SK-N-SH treated with all-trans-retinoic acid at 6 μM for 48 hours (cell line): ENCODE measurements around the gene BOD1L1.

Experiments
- ATAC-seq: fragments of 200-7000 bp; cut with Tn5 transposase; 3 replicates; pipeline ENCODE4 v1.9.1; 2020; ENCODE audit warnings: mild to moderate bottlenecking, moderate library complexity
- ARNTL ChIP-seq: fragments of 450-650 bp; formaldehyde crosslinking; IDR thresholded peaks from 2 replicates; pipeline ENCODE4 v1.5.0; 2020; ENCODE audit warnings: low read depth, mild to moderate bottlenecking, moderate library complexity, borderline replicate concordance
- BACH2 ChIP-seq: fragments of 250-450 bp; sonication (Bioruptor Pico); IDR thresholded peaks from 2 replicates; pipeline ENCODE4 v1.9.0; 2021; ENCODE audit warnings: mild to moderate bottlenecking, borderline replicate concordance
- CSDC2 ChIP-seq: fragments of 250-450 bp; sonication (Bioruptor Pico); IDR thresholded peaks from 2 replicates; pipeline ENCODE4 v1.5.0; 2020; ENCODE audit warnings: mild to moderate bottlenecking, moderate library complexity
- ESRRG ChIP-seq: fragments of 250-450 bp; sonication (Bioruptor Pico); IDR thresholded peaks from 2 replicates; pipeline ENCODE4 v1.6.1; 2021; ENCODE audit warnings: mild to moderate bottlenecking
- GLIS3 ChIP-seq: fragments of 250-450 bp; sonication (Bioruptor Pico); IDR thresholded peaks from 2 replicates; pipeline ENCODE4 v1.5.0; 2020; ENCODE audit warnings: mild to moderate bottlenecking, moderate library complexity
- ISL1 ChIP-seq: fragments of 250-450 bp; sonication (Bioruptor Pico); IDR thresholded peaks from 2 replicates; pipeline ENCODE4 v2.1.2; 2022; ENCODE audit warnings: mild to moderate bottlenecking, moderate library complexity
- PPARA ChIP-seq: fragments of 250-450 bp; sonication (Bioruptor Pico); IDR thresholded peaks from 2 replicates; pipeline ENCODE4 v1.5.0; 2020; ENCODE audit warnings: mild to moderate bottlenecking, borderline replicate concordance
- RARB ChIP-seq: fragments of 250-450 bp; sonication (Bioruptor Pico); IDR thresholded peaks from 2 replicates; pipeline ENCODE4 v1.8.0; 2021; ENCODE audit warnings: mild to moderate bottlenecking, moderate library complexity
- SNAI2 ChIP-seq: fragments of 250-450 bp; sonication (Bioruptor Pico); IDR thresholded peaks from 2 replicates; pipeline ENCODE4 v1.5.0; 2020; ENCODE audit warnings: mild to moderate bottlenecking, moderate library complexity
- TCF4 ChIP-seq: fragments of 250-450 bp; sonication (Bioruptor Pico); IDR thresholded peaks from 2 replicates; pipeline ENCODE4 v1.8.0; 2021; ENCODE audit warnings: mild to moderate bottlenecking, moderate library complexity, borderline replicate concordance
- TOX ChIP-seq: fragments of 250-450 bp; sonication (Bioruptor Pico); IDR thresholded peaks from 2 replicates; pipeline ENCODE4 v1.8.0; 2021; ENCODE audit warnings: mild to moderate bottlenecking, moderate library complexity, borderline replicate concordance
- ZC3H10 ChIP-seq: fragments of 250-450 bp; sonication (Bioruptor Pico); IDR thresholded peaks from 2 replicates; pipeline ENCODE4 v1.5.1; 2021; ENCODE audit warnings: mild to moderate bottlenecking, moderate library complexity
- ZFP3 ChIP-seq: fragments of 250-450 bp; sonication (Bioruptor Pico); IDR thresholded peaks from 2 replicates; pipeline ENCODE4 v1.5.0; 2020; ENCODE audit warnings: mild to moderate bottlenecking, moderate library complexity
- ZFP30 ChIP-seq: fragments of 450-650 bp; formaldehyde crosslinking; IDR thresholded peaks from 2 replicates; pipeline ENCODE4 v1.5.0; 2022; ENCODE audit warnings: mild to moderate bottlenecking, moderate library complexity
- ZNF565 ChIP-seq: fragments of 450-650 bp; formaldehyde crosslinking; conservative IDR thresholded peaks from 2 replicates; pipeline ENCODE4 v1.5.0; 2020; ENCODE audit warnings: low read depth, mild to moderate bottlenecking, moderate library complexity
- ZNF70 ChIP-seq: fragments of 450-650 bp; formaldehyde crosslinking; IDR thresholded peaks from 2 replicates; pipeline ENCODE4 v1.5.0; 2020; ENCODE audit warnings: mild to moderate bottlenecking, moderate library complexity
- ZNF8 ChIP-seq: fragments of 450-650 bp; formaldehyde crosslinking; IDR thresholded peaks from 2 replicates; pipeline ENCODE4 v1.5.0; 2020; ENCODE audit warnings: mild to moderate bottlenecking, moderate library complexity
- TF ChIP-seq, protein P1 (sequence below): fragments of 250-450 bp; sonication (Bioruptor Pico); IDR thresholded peaks from 2 replicates; pipeline ENCODE4 v1.5.1; 2021; ENCODE audit warnings: mild to moderate bottlenecking, moderate library complexity
- TF ChIP-seq, protein P2 (sequence below): fragments of 250-450 bp; sonication (Bioruptor Pico); IDR thresholded peaks from 2 replicates; pipeline ENCODE4 v1.8.0; 2020; ENCODE audit warnings: mild to moderate bottlenecking, moderate library complexity, borderline replicate concordance
- TF ChIP-seq, protein P3 (sequence below): fragments of 250-450 bp; sonication (Bioruptor Pico); IDR thresholded peaks from 2 replicates; pipeline ENCODE4 v1.5.1; 2020; ENCODE audit warnings: low read depth, mild to moderate bottlenecking, moderate library complexity
- TF ChIP-seq, protein P4 (sequence below): fragments of 250-450 bp; sonication (Bioruptor Pico); IDR thresholded peaks from 2 replicates; pipeline ENCODE4 v1.5.0; 2020; ENCODE audit warnings: mild to moderate bottlenecking, moderate library complexity

The BOD1L1 gene

DNA sequence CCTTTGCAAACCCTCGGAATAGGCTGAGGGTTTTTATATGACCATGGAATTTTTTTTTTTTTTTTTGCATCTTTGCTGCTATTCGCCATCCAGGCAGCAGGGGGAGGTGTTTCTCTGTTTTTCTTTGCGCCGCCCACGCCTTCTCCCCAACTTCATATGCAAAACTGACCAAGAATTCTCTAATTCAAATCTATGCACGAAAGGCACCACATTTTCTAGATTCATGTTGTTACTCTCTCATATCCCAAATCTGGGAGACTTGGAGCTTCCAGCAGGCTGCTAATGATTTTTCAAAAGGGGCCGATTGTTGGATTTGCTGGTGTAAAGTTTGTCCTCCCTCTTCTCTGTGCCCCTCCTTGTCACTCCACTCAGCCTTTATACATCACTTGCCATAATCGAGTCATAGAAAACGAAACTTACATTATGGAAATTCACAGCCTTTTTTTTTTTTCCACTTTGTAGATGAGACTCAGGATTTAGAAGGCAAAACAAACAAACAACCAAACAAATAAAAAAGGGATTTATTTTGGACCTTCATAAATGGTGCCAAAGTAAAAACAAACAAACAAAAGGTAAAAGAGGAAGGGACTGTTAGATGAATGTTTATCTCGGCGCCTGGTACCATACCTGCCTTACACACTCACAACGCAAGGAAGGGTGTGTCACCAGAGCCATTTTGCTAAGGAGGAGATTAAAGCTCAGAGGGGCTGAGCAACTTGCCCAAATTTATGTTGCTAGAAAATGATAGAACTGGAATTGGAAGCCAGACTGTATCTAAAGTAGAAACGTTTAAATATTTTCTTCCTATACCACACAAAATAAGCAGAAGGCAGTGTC is 29.3 kb upstream of the BOD1L1 start:
- ATAC-seq = peak; percentile 43

DNA sequence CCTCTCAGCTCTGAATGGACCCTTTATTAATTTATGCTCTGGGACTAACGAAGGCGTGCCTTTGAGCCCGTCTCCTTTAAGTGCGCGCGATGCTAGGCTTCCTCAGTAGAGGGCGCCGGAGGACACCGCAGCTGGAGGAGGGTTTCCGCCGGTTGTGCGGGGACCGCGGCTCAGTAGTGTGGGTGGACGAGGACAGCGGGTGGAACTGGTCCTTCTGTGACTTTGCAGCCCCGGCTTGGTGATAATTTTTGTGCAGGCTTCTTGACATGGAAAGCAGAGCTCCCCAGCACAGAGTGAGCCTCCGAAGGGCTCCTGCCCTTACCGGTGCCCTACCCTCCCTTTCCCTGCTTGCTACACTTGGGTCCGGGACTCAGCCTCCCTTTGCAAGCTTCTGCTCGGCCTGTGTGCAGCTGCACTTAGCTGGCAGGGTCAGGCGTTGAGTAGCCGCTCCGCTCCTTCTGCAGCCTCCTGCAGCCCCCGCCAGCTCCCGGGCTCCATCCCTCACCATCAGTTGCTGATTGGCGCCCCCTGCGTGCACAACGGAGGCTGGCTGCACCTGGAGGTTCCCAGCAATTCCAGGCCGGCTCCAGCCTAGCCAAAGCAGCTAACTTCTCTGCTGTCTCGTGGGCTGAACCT is 26.8 kb upstream of the BOD1L1 start:
- TF ChIP-seq ISL1 (CRISPR knock-in tag) = no peak
- no peak for TF ChIP-seq ZNF70 (CRISPR knock-in tag)
- TF ChIP-seq TOX (CRISPR knock-in tag) = no peak
- no peak for TF ChIP-seq CSDC2
- no peak for TF ChIP-seq RARB
- TF ChIP-seq, protein P1, sequence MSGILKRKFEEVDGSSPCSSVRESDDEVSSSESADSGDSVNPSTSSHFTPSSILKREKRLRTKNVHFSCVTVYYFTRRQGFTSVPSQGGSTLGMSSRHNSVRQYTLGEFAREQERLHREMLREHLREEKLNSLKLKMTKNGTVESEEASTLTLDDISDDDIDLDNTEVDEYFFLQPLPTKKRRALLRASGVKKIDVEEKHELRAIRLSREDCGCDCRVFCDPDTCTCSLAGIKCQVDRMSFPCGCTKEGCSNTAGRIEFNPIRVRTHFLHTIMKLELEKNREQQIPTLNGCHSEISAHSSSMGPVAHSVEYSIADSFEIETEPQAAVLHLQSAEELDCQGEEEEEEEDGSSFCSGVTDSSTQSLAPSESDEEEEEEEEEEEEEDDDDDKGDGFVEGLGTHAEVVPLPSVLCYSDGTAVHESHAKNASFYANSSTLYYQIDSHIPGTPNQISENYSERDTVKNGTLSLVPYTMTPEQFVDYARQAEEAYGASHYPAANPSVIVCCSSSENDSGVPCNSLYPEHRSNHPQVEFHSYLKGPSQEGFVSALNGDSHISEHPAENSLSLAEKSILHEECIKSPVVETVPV (CRISPR knock-in tag) = no peak
- TF ChIP-seq PPARA = no peak
- TF ChIP-seq, protein P2, sequence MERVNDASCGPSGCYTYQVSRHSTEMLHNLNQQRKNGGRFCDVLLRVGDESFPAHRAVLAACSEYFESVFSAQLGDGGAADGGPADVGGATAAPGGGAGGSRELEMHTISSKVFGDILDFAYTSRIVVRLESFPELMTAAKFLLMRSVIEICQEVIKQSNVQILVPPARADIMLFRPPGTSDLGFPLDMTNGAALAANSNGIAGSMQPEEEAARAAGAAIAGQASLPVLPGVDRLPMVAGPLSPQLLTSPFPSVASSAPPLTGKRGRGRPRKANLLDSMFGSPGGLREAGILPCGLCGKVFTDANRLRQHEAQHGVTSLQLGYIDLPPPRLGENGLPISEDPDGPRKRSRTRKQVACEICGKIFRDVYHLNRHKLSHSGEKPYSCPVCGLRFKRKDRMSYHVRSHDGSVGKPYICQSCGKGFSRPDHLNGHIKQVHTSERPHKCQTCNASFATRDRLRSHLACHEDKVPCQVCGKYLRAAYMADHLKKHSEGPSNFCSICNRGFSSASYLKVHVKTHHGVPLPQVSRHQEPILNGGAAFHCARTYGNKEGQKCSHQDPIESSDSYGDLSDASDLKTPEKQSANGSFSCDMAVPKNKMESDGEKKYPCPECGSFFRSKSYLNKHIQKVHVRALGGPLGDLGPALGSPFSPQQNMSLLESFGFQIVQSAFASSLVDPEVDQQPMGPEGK (CRISPR knock-in tag) = no peak
- no peak for TF ChIP-seq ZFP3 (CRISPR knock-in tag)
- ATAC-seq = peak; percentile 94

More for the DNA sequence above, 29.3 kb upstream of the BOD1L1 start:
- TF ChIP-seq SNAI2 (CRISPR knock-in tag) = no peak
- TF ChIP-seq, protein P1 (CRISPR knock-in tag) = no peak
- no peak for TF ChIP-seq ZNF8 (CRISPR knock-in tag)
- TF ChIP-seq TCF4 (CRISPR knock-in tag) = no peak
- TF ChIP-seq, all 23 proteins: peak for 0

DNA sequence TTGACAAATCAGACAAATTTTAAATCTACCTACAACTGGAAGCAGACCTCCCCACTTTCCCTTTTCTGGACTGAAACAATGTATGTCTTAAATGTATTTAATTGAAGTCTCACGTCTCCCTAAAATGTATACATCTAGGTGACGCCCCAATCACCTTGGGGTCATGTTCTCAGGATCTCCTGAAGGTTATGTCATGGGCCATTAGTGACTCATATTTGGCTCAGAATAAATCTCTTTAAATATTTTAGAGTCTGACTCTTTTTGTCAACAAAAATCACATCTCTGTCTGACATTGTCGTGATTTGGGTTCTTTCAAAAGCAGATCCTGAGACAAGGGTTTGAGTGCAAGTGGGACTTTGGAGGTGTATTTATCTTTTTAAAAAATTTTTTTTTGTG is 26.2 kb upstream of the BOD1L1 start:
- ATAC-seq = no peak
- no peak for TF ChIP-seq BACH2 (CRISPR knock-in tag)
- no peak for TF ChIP-seq ARNTL (CRISPR knock-in tag)
- TF ChIP-seq SNAI2 (CRISPR knock-in tag) = no peak
- TF ChIP-seq, protein P3, sequence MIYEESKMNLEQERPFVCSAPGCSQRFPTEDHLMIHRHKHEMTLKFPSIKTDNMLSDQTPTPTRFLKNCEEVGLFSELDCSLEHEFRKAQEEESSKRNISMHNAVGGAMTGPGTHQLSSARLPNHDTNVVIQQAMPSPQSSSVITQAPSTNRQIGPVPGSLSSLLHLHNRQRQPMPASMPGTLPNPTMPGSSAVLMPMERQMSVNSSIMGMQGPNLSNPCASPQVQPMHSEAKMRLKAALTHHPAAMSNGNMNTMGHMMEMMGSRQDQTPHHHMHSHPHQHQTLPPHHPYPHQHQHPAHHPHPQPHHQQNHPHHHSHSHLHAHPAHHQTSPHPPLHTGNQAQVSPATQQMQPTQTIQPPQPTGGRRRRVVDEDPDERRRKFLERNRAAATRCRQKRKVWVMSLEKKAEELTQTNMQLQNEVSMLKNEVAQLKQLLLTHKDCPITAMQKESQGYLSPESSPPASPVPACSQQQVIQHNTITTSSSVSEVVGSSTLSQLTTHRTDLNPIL (CRISPR knock-in tag) = no peak
- TF ChIP-seq, protein P4, sequence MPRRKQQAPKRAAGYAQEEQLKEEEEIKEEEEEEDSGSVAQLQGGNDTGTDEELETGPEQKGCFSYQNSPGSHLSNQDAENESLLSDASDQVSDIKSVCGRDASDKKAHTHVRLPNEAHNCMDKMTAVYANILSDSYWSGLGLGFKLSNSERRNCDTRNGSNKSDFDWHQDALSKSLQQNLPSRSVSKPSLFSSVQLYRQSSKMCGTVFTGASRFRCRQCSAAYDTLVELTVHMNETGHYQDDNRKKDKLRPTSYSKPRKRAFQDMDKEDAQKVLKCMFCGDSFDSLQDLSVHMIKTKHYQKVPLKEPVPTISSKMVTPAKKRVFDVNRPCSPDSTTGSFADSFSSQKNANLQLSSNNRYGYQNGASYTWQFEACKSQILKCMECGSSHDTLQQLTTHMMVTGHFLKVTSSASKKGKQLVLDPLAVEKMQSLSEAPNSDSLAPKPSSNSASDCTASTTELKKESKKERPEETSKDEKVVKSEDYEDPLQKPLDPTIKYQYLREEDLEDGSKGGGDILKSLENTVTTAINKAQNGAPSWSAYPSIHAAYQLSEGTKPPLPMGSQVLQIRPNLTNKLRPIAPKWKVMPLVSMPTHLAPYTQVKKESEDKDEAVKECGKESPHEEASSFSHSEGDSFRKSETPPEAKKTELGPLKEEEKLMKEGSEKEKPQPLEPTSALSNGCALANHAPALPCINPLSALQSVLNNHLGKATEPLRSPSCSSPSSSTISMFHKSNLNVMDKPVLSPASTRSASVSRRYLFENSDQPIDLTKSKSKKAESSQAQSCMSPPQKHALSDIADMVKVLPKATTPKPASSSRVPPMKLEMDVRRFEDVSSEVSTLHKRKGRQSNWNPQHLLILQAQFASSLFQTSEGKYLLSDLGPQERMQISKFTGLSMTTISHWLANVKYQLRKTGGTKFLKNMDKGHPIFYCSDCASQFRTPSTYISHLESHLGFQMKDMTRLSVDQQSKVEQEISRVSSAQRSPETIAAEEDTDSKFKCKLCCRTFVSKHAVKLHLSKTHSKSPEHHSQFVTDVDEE (CRISPR knock-in tag) = no peak
- TF ChIP-seq RARB = no peak
- TF ChIP-seq ZC3H10 (CRISPR knock-in tag) = no peak
- TF ChIP-seq ESRRG (CRISPR knock-in tag) = no peak
- no peak for TF ChIP-seq PPARA
- TF ChIP-seq ZFP3 (CRISPR knock-in tag) = no peak
- no peak for TF ChIP-seq ISL1 (CRISPR knock-in tag)
- TF ChIP-seq GLIS3 (CRISPR knock-in tag) = no peak
- no peak for TF ChIP-seq TCF4 (CRISPR knock-in tag)
- no peak for TF ChIP-seq ZFP30 (CRISPR knock-in tag)
- TF ChIP-seq CSDC2 = no peak
- no peak for TF ChIP-seq ZNF70 (CRISPR knock-in tag)
- TF ChIP-seq, protein P2 (CRISPR knock-in tag) = no peak
- TF ChIP-seq, protein P1 (CRISPR knock-in tag) = no peak
- no peak for TF ChIP-seq ZNF565 (CRISPR knock-in tag)
- no peak for TF ChIP-seq TOX (CRISPR knock-in tag)
- TF ChIP-seq, all 23 proteins: peak for 0
